Measurements from ENCODE around the gene AOC2. TPM values are rescaled to one million over a fixed set of nuclear protein-coding genes. Genes with fewer than 3 reads are reported as not detected.
"Not testable (repeated sequence)": the region's sequence is repeated elsewhere in the genome, so short reads cannot be mapped to it uniquely, and the experiment has no call there.

Gene AOC2
- total RNA-seq, 1 experiment from 2014 or later: 1.8 TPM

DNA sequence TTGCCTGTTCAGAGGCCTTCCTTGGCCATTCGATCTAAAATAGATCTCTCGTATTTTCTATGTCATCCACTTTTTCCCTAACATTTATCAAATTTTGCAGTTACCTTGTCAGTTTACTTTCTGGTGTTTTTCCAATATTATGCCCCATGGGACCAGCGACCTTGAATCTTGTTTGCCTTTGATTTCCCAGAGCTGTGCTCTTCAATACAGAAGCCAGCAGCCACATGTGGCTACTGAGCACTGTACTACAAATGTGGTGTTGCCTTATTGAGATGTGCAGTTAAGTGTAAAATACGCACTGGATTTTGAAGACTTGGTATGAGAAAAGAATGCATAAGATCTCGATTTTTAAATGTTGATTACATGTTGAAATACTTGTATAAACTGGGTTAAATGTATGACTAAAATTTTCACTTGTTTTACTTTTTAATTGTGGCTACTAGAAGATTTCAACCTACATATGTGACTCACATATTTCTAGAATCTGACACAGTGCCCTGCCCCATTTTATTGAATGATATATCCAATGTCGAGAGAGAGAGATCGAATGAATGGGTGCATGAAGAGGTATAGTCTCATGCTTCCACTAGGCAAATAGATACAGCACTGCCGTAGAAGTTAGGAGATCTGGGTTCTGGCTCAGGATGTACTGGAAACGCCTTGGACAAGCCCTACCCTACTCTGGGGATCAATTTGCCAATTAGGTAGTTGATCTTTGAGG lies 12.0 kb upstream of the AOC2 start:
- DNase-seq (ENCODE audit: low spot score): no peak

DNA sequence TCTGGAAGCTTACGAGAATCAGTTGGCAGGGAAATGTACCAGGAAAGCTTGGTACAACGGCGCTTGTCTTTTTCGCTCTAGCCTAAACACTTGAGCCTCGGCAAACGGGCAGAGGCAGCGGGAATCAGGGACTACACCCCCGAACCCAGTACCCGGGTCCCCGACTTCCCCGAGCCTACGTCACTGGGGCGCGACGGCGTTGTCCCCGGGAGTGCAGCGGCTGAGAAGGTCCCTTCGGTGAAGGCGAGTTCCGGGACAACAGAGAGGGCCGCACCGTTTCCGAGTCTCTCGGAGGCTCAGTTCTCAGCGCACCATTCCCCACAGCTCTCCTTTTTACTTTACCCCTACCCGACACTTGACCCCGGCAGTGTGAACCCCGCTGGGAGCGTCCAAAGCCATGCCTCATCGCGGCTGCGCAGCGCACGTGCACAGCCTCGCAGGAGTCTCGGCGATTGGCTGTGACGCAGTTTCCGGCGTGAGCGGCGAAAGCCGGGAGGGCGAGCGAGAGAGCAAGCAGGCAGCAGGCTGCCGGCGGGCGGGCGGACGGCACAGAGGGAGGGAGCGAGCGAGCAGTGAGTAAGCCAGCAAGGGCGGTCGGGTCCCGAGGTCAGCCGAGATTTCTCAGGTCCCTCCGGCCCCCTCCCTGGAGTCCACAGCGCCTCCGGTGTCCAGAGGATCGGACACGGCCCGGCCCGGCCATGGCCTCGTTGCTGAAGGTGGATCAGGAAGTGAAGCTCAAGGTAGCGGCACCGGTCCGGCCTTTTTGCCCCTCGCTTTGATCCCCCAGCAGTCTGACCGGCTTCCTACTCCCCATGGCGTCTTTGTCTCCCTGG lies 11.2 kb upstream of the AOC2 start, which contains the start of gene PSME3:
Gene PSME3, plus strand, starts transcription at position 464 of the 833 bp plus-strand sequence. Its CDS starts 235 bp downstream, at position 699.
- peak; percentile 88 for DNase-seq (ENCODE audit: low spot score)

DNA sequence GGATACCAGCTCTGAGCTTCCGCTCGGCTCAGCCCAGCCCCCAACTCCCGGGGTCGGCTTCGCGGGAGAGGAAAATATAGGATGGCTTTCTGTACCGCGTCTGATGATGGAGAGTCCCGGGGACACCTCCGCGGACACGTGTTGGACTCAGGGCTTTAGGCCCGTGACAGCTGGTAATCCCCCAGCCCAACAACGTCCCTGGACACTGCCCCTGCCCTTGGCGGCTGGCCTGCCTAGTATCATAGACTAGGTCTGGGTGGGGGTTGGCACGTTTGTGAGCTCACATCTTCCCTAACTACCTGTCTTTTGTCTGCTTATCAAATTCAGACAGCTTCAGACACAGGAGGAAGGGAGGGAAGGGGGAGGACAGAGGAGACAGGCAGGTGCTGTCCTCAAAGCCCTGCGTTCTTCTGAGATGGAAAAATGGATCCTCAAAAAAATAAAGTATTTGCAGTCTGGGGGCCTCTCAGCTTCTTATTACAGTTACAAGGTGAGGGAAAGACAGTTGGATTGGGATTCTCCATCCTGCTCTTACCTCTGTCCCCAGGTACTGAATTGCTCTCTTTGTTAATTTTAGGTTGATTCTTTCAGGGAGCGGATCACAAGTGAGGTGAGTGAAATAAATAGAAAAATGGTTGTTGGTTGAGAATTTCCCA lies 10.5 kb upstream of the AOC2 start:
- no peak for DNase-seq (ENCODE audit: low spot score)

DNA sequence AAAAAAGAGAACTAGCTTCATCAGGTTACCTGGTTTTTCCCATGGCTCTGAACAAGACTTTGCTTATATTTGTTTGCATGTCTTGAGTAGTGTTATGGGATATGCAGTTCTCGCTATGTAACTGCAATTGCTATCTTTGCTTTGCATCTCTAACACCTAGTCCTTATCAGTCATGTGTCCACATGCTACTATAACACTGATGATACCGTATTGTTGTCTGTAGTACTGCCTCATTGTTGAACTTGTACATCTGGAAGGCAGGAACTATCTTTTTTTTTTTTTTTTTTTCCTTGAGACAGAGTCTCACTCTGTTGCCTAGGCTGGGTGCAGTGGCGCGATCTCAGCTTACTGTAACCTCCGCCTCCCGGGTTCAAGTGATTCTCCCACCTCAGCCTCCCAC lies 8.6 kb upstream of the AOC2 start:
- no peak for DNase-seq (ENCODE audit: low spot score)

DNA sequence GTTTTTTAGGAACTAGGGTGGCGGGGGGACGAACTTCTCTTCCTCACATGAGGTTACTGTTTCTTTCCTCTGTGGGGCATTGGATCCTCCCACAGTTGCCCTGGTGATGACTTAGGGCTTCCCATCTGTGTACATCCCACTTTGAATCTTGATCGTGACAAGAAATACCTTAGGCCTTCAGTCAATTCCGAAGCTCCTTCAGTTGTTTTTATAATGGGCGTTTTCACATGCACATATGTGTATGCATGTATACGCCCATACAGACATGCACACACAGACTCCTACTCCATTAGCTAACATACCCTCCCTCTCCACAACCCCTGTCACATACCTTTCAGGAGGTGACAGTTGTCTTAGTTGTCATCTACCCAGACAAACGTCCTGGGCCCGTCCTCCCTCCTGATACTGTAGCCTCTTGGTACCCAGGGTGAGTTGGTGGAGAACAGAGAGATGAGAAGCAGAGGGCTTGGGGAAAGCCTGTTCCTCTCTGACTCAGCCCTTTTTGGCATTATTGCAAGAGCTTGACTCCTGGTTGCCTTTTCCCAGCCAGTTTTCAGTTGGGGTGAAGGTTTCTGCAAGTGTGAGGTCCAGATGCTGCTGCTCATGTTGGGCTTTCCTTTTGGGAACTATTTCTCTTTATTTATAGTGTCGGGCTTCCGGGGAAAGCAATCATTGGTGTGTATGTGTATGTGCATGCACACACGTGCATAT lies 2.2 kb upstream of the AOC2 start:
- DNase-seq (ENCODE audit: low spot score): no peak

DNA sequence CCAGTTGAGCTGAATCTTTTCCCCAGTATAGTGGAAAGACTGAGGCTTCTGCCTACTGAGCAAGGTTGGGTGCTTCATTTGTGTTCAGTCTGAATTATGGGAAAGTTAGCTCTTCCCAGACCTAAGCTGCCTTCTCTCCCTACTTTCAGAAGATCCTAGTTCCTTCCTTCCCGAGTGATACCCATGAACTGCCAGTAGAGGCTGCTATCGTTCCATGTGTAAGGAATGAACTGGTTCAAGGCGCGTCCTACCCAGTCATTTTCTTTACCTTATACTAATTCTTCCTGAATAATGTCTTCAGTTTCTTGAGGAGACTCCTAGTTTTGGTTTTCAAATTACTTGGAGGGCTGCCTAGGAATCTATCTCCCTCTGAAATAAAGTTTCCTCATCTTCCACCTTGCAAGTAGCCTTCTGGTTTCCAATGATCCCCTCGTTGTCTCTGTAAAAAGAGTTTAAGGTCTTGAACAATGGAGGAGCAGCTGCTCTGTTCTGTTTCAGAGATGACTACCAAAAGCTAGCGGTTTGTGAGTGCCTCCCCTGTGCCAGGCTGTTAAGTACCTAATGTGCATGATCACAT lies 934 bp upstream of the AOC2 start:
- DNase-seq (ENCODE audit: low spot score): peak; percentile 80

DNA sequence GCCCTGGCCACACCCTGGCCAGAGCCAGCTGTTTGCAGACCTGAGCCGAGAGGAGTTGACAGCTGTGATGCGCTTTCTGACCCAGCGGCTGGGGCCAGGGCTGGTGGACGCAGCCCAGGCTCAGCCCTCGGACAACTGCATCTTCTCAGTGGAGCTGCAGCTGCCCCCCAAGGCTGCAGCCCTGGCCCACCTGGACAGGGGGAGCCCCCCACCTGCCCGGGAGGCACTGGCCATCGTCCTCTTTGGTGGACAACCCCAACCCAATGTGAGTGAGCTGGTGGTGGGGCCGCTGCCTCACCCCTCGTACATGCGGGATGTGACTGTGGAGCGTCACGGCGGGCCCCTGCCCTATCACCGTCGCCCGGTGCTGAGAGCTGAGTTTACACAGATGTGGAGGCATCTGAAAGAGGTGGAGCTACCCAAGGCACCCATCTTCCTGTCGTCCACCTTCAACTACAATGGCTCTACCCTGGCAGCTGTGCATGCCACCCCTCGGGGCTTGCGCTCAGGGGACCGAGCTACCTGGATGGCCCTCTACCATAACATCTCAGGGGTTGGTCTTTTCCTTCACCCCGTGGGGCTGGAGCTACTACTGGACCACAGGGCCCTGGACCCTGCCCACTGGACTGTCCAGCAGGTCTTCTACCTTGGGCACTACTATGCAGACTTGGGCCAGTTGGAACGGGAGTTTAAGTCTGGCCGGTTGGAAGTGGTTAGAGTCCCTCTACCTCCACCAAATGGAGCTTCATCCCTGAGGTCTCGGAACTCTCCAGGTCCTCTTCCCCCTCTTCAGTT lies 578 bp downstream of the AOC2 start:
- no peak for DNase-seq (ENCODE audit: low spot score)

DNA sequence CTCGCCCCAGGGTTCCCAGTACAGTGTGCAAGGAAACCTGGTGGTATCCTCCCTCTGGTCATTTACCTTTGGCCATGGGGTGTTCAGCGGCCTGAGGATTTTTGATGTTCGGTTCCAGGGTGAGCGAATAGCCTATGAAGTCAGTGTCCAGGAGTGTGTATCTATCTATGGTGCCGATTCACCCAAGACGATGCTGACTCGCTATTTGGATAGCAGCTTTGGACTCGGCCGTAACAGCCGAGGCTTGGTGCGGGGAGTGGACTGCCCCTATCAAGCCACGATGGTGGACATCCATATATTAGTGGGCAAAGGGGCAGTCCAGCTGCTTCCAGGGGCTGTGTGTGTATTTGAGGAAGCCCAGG lies 1.2 kb downstream of the AOC2 start:
- no peak for DNase-seq (ENCODE audit: low spot score)

DNA sequence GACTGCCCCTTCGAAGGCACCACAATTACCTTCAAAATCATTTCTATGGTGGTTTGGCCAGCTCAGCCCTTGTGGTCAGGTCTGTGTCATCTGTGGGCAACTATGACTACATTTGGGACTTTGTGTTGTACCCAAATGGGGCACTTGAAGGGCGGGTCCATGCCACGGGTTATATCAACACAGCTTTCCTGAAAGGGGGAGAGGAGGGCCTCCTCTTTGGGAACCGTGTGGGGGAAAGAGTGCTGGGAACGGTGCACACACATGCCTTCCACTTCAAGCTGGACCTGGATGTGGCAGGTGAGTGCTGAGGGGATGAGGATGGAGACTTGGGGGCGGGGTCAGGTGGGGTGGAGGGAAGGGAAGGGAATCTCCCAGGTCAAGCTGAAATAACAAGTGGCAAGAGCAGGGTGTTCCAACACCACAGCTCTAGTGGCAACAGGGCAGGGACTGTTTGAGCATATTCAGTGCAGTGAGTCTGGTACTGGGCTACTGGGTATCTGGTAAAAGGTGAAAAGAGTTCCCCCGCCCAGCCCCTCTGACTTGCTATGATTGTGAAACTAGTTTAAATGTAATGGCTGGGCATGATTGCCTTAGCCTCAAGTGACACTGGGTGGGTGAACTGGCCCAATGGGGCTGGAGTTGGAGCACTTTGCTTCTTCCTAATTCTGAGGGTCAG lies 1.7 kb downstream of the AOC2 start:
- no peak for DNase-seq (ENCODE audit: low spot score)

DNA sequence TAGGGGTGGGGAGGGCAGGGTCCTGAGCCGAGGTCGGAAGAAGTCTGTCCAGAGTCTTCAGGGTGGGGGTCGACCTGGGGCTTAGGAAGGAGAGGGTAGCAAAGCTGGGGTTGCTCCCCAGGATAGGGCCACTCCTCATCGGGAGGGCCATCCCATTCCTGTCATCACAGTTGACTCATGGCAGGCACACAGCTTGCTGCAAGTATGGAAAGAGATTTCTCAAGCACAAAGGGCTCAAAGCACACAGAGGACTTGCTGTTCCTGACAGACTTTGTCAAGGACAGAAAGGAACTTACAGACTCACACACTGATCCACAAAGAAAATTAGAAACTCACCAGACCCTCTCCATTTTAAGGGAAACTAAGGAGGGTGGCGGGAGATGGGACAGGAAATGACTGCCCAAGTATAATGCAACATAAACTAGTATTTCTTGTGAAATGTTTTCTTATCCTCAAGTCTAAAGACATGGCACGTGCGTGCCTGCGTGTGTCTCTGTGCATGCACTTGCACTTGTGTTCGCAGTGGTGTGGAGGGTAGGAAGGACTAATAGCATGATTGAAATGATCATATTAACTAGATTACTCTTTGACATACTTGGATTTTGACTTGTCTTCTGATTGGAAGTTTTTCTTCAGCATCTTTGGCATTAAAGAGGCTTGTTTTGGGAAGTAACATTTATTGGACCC lies 2.4 kb downstream of the AOC2 start:
- no peak for DNase-seq (ENCODE audit: low spot score)

DNA sequence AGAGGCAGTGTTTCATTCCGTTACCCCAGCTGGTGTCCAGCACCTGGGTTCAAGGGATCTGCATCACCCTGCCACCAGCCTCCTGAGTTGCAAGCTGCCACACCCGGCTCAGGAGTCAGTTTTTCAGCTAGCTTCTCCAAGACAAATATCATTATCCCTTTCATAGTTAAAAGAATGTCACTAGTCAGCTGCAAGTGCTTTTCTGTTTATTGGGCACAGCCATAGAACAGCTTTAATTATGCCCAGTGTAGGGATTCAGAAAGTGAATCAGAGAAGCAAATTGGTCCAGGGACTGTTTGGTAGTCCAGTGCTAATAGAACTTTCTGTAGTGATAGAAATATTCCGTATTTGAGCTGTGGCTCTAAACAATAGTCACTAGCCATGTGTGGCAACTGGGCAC lies 3.7 kb downstream of the AOC2 start:
- no peak for DNase-seq (ENCODE audit: low spot score)

DNA sequence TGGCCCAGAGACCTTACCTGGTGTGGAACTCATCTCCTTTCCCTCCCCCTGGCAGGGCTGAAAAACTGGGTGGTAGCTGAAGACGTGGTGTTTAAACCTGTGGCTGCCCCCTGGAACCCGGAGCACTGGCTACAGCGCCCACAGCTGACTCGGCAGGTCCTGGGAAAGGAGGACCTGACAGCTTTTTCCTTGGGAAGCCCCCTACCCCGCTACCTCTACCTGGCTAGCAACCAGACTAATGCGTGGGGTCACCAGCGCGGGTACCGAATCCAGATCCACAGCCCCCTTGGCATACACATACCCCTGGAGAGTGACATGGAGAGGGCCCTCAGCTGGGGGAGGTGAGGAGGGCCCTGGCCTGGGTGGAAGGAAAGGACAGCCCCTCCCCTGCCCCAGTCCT lies 4.7 kb downstream of the AOC2 start:
- no peak for DNase-seq (ENCODE audit: low spot score)

DNA sequence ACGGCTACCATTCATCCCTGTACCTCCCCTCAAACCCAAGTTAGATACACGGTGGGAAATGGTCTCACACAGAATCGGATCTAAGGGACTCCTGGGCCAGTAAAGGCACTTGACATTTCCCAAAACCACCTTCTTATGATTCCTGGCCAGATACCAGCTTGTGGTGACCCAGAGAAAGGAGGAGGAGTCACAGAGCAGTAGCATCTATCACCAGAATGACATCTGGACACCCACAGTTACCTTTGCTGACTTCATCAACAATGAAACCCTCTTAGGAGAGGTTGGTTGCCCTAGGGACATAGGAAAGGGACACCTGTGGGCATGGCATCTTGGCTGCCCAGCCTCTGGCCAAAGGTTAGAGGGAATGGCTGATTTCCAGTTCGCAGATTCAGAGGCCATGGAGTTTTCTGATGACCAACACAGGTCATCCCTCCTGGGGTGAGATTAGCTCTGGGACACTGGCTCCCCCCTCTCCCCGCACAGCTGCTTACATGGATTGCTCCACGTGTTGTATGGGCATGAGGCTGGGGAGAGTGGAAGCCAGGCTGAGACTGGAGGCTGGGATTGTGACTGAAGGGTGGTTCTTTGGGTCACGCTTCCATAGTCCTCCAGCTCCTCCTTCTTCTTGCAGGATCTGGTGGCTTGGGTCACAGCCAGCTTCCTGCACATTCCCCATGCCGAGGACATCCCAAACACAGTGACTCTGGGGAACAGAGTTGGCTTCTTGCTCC lies 5.2 kb downstream of the AOC2 start:
- DNase-seq (ENCODE audit: low spot score): peak; percentile 39

DNA sequence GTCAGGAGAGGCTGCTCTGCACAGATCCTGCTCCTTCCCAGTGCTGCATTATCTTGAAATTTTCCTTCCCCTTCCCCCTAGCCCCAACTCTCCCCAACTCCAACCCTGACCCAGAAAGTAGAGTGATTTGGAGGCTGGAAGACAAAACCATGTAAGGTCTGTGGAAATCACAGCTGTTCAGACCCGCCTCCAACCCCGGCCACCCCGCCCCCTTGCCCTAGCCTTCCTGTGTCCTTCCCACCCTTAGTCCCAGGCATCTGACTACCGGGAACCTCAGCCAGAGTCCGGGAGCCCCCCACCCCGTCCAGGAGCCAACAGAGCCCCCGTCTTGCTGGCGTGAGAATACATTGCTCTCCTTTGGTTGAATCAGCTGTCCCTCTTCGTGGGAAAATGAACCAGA lies 6.6 kb downstream of the AOC2 start, which contains the start of gene AOC3:
Gene AOC3, plus strand, starts transcription at position 246 of the 400 bp plus-strand sequence. Its CDS starts 145 bp downstream, at position 391.
- DNase-seq (ENCODE audit: low spot score): no peak

DNA sequence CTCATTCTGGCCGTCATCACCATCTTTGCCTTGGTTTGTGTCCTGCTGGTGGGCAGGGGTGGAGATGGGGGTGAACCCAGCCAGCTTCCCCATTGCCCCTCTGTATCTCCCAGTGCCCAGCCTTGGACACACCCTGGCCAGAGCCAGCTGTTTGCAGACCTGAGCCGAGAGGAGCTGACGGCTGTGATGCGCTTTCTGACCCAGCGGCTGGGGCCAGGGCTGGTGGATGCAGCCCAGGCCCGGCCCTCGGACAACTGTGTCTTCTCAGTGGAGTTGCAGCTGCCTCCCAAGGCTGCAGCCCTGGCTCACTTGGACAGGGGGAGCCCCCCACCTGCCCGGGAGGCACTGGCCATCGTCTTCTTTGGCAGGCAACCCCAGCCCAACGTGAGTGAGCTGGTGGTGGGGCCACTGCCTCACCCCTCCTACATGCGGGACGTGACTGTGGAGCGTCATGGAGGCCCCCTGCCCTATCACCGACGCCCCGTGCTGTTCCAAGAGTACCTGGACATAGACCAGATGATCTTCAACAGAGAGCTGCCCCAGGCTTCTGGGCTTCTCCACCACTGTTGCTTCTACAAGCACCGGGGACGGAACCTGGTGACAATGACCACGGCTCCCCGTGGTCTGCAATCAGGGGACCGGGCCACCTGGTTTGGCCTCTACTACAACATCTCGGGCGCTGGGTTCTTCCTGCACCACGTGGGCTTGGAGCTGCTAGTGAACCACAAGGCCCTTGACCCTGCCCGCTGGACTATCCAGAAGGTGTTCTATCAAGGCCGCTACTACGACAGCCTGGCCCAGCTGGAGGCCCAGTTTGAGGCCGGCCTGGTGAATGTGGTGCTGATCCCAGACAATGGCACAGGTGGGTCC lies 7.2 kb downstream of the AOC2 start:
- not testable (repeated sequence) for DNase-seq (ENCODE audit: low spot score)

DNA sequence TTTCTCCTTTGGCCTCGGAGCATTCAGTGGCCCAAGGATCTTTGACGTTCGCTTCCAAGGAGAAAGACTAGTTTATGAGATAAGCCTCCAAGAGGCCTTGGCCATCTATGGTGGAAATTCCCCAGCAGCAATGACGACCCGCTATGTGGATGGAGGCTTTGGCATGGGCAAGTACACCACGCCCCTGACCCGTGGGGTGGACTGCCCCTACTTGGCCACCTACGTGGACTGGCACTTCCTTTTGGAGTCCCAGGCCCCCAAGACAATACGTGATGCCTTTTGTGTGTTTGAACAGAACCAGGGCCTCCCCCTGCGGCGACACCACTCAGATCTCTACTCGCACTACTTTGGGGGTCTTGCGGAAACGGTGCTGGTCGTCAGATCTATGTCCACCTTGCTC lies 8.0 kb downstream of the AOC2 start:
- DNase-seq (ENCODE audit: low spot score): no peak

DNA sequence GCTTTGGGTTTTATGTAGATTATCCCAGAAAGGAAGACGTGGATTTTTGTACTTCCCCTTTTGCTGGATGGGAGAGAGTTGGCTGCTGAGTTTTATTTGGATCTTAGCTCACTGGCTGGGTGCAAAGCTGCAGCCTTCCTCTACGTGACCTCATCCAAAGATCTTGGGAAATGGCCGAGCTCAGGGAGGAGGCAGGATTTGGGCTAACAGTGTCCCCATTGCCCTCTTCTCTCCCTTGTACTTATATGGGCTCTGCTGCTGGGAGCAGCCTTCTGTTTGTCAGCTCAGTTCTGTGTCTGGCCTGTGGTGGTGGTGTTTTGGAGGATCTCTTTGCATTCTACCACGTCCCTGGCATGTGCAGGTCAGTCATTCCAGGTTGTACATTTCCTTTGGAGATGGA lies 8.6 kb downstream of the AOC2 start:
- DNase-seq (ENCODE audit: low spot score): no peak

DNA sequence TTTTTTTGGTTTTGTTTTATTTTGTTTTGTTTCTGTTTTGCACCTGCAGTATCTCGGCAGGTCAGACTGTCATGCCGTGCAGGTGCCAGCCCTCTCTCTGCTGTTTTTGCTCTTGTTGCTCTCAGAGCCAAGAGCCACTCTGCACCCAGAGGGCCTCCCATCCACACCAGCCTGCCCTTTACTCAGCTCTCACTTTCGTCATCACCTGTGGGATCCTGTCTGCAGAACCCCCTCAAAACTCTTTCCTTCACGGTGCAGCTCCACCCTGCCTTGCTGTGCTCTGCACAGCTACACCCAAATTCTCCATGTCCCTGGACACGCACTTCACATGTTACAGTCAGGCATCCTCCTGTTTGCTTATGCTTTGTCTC lies 9.2 kb downstream of the AOC2 start:
- DNase-seq (ENCODE audit: low spot score): no peak

All from HT-29 (cell line).